ENCODE data around the gene PIGC.

Gene PIGC

DNA sequence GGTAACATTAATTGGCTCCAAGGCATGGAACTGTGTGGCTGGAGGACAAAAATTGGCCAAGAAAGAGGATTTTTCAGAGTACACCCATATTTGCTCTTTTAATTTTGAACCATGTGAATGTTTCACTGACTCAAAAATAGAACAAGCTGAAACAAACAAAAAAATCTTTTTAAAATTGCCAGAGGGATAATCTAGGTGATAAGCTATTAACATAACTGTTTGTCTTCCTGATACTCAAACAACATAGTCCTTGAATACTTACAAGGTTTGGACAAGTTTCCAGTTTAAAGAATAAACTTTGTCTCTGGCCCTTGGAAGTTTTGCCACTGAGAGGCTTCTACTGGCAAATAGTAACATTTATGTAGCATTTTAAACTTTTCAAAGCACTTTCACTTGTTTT is 30.0 kb upstream of the PIGC start:
- H3K36me3 Mint-ChIP-seq (ENCODE audit: low read depth) = no peaks in the 10 kb centered on the region
- H3K27me3 Mint-ChIP-seq (ENCODE audit: low read depth) = peaks cover 9% of the 10 kb centered on the region
- H3K27ac Mint-ChIP-seq = no peak overlapping the region
- H3K9me3 Mint-ChIP-seq = no peaks in the 10 kb centered on the region
- H3K4me1 Mint-ChIP-seq (ENCODE audit: low read depth) = no peaks in the 10 kb centered on the region
- H3K4me3 Mint-ChIP-seq = no peak overlapping the region

DNA sequence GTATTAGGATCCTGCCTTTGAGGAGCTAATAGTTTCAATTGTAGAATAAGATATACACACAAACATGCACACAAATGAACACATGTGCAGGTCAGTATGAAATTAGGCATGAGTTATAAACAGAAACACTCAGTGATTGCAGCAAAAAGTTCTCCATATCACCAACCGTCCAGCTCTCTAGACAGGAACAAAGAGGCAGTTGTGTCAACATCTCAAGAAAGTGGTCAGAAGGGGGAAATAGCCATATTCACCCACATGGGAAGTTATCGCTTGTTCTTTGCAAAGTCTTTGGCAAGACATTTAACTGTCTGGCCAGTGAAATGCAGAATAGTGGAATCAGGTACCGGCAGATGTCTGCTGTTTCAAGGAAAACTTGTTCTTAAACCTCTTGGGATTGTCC is 29.4 kb upstream of the PIGC start:
- Mint-ChIP-seq H3K36me3 (ENCODE audit: low read depth) (no peaks in the 10 kb centered on the region), H3K9me3 (no peaks in the 10 kb centered on the region), H3K4me3 (no peak overlapping the region), H3K4me1 (ENCODE audit: low read depth) (no peaks in the 10 kb centered on the region), H3K27ac (no peak overlapping the region), H3K27me3 (ENCODE audit: low read depth) (peaks cover 9% of the 10 kb centered on the region)

DNA sequence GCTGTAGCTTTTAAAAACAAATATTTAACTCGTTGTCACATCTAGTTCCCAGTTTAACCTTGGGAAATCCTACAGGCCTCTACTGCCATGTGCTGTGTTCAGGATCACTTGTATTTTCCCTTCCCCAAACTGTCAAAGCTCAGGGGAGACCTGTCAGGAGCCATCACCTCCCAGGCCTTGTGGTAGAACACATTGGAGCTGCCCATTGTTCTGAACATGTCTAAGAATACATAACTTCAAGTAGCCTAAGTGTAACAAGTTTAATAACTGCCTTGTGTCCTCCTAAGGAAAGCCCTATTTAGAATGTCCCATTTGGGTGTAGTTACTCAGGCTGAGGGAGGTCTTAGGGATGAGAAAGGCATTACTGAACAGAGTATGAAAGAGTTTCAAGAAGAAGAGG is 28.6 kb upstream of the PIGC start:
- Mint-ChIP-seq H3K4me3 (no peak overlapping the region), H3K36me3 (ENCODE audit: low read depth) (no peaks in the 10 kb centered on the region), H3K4me1 (ENCODE audit: low read depth) (no peaks in the 10 kb centered on the region), H3K27ac (no peak overlapping the region), H3K27me3 (ENCODE audit: low read depth) (peaks cover 9% of the 10 kb centered on the region), H3K9me3 (no peaks in the 10 kb centered on the region)

DNA sequence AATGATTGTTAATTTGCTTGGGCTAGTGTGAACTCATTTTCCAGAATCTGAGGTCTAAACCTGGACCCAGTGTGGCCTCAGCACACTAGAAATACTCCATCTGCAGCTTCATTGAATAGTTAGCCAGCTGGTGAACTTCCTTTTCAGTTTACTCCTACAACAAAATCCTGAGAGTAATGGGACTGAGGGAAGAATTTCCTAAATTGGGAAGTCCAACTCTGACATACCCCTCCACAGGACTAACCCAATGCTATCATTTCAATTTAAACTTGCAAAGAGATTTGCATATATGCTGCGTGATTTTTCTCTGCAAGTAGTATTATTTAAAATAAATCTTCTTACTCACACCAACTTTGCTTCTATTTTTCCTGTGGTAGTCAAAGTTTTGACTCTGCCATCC is 27.8 kb upstream of the PIGC start:
- H3K27ac Mint-ChIP-seq = no peak overlapping the region
- H3K9me3 Mint-ChIP-seq = no peaks in the 10 kb centered on the region
- no peak overlapping the region for H3K4me3 Mint-ChIP-seq
- peaks cover 9% of the 10 kb centered on the region for H3K27me3 Mint-ChIP-seq (ENCODE audit: low read depth)
- H3K4me1 Mint-ChIP-seq (ENCODE audit: low read depth) = no peaks in the 10 kb centered on the region
- H3K36me3 Mint-ChIP-seq (ENCODE audit: low read depth) = no peaks in the 10 kb centered on the region

DNA sequence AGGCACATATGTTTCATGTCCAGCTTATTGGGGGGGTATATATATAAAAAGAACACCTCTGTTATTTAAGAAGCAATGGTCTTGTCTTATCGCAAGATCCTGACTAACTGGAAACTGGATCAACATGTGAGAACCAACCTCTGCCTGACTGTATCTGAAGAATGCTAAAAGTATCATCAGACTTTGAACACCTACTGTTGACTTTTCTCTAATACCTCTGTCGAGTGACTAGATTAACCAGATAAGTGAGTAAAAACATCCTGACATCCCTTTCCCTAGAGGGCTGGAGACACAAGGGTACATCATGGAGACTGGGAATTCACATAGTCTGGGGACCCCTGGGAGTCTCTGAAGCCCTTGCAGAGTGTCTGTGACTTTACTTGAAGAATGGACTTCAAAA is 26.3 kb upstream of the PIGC start:
- H3K9me3 Mint-ChIP-seq = no peaks in the 10 kb centered on the region
- peaks cover 9% of the 10 kb centered on the region for H3K27me3 Mint-ChIP-seq (ENCODE audit: low read depth)
- no peaks in the 10 kb centered on the region for H3K4me1 Mint-ChIP-seq (ENCODE audit: low read depth)
- H3K4me3 Mint-ChIP-seq = no peak overlapping the region
- H3K36me3 Mint-ChIP-seq (ENCODE audit: low read depth) = peaks cover 2% of the 10 kb centered on the region
- no peak overlapping the region for H3K27ac Mint-ChIP-seq

DNA sequence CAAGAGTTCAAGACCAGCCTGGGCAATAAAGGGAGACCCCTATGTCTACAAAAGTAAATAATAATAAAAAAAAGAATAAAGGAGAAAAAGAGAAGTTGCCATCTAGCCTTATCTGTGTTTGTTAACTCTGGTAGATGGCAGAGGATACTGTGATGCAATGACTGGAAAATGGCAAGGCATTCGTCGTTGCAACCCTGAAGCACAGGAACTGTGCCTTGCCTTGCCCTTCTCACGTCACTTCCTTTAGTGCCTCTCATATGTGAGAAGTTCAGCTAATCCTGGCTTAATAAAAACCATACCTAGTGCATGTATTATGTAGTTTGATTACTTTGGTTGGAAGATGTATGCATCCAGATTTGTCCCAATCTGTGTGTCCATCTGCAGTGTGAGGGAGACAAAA is 25.8 kb upstream of the PIGC start:
- Mint-ChIP-seq H3K27ac (no peak overlapping the region), H3K36me3 (ENCODE audit: low read depth) (peaks cover 2% of the 10 kb centered on the region), H3K9me3 (no peaks in the 10 kb centered on the region), H3K4me3 (no peak overlapping the region), H3K27me3 (ENCODE audit: low read depth) (peaks cover 9% of the 10 kb centered on the region), H3K4me1 (ENCODE audit: low read depth) (no peaks in the 10 kb centered on the region)

DNA sequence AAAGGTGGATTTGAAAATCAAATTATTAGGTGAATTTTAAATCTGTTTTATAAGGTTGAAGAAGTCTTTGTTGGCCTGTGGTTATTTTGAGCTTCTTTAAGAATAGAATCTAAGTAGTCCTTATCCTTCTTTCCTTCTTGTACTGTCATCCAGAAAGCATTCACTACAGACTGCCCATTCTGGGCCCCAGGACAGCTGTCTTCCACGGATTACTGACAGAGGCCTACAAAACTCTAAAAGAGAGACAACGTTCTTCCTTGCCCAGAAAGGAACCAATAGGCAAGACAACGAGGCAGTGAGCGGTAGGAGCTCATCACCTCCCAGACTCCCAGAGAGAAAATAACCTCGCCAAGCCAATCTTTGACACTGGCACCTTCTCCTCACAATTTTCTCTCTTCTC is 24.4 kb upstream of the PIGC start:
- H3K36me3 Mint-ChIP-seq (ENCODE audit: low read depth) = peaks cover 2% of the 10 kb centered on the region
- H3K4me3 Mint-ChIP-seq = no peak overlapping the region
- H3K27ac Mint-ChIP-seq = no peak overlapping the region
- peaks cover 2% of the 10 kb centered on the region for H3K4me1 Mint-ChIP-seq (ENCODE audit: low read depth)
- H3K9me3 Mint-ChIP-seq = no peaks in the 10 kb centered on the region
- H3K27me3 Mint-ChIP-seq (ENCODE audit: low read depth) = peaks cover 6% of the 10 kb centered on the region

DNA sequence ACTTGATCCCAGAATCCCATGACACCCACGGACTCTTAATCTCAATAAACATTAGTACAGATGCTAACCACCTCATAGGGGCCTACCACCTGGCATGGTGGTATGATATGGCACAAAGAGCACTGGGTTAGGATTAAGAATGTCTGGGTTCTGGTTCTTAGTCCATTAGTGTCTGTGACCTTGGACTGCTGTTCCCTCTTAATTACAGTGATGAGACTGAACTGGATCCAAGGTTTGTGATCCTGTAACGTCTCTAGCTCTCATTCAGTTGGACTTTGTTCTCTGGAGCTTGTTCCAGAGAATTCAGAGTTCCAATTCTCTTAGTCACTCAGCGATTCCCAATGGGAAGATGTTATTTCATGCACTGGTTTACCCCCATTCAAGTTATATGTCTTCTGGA is 23.6 kb upstream of the PIGC start:
- Mint-ChIP-seq H3K4me3 (no peak overlapping the region), H3K4me1 (ENCODE audit: low read depth) (peaks cover 2% of the 10 kb centered on the region), H3K27me3 (ENCODE audit: low read depth) (peaks cover 3% of the 10 kb centered on the region), H3K9me3 (no peaks in the 10 kb centered on the region), H3K27ac (no peak overlapping the region), H3K36me3 (ENCODE audit: low read depth) (peaks cover 2% of the 10 kb centered on the region)

DNA sequence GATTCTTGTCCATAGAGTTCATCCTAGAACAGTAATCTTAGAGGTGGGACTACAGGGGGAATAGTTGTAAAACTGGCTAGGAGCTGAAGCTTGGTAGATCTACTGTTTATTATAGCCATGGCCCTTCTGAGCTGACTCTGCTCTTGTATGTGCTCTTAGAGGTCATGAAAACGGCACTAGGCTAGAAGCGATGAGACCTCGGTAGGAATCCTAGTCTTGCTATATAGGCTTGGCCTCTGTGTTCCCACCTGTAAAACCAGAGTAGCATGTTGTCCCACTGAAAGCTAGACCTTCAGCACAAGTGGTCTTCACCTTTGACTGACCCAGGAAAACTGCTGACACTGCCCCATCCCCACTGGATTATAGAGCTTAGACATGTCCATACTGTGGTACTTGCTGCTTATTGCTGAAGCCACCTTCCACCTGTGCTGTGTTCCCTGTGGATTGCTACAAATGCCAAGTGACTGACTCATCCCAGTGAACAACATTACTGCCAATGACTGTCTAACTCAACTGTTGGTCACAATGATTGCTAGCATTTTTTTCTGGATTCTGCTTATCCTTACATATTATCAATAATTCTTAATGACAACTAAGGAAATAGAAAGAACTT is 23.0 kb upstream of the PIGC start:
- Mint-ChIP-seq H3K9me3 (no peaks in the 10 kb centered on the region), H3K4me3 (no peak overlapping the region), H3K27ac (no peak overlapping the region), H3K27me3 (ENCODE audit: low read depth) (peaks cover 3% of the 10 kb centered on the region), H3K4me1 (ENCODE audit: low read depth) (peaks cover 2% of the 10 kb centered on the region), H3K36me3 (ENCODE audit: low read depth) (peaks cover 2% of the 10 kb centered on the region)

DNA sequence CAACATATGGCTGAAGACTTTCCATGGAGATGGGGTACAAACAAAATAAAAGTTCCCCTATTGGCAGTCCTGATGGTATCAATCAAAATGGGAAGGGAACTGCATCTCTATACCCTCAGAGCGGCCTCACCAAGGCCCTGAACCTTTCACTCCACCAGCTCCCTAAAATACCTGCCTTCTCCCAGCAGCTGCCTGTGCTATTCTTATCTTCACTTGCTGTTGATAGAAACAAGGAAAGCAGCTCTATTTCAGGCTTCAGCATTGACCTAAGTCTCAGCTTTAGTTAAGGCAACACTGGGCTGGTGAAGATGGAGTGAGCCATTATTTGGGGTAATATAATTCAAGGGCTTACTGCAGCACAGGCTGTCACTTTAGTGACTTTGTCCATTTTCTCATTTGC is 21.7 kb upstream of the PIGC start:
- H3K36me3 Mint-ChIP-seq (ENCODE audit: low read depth) = peaks cover 2% of the 10 kb centered on the region
- H3K9me3 Mint-ChIP-seq = no peaks in the 10 kb centered on the region
- H3K4me1 Mint-ChIP-seq (ENCODE audit: low read depth) = peaks cover 2% of the 10 kb centered on the region
- no peak overlapping the region for H3K4me3 Mint-ChIP-seq
- H3K27ac Mint-ChIP-seq = no peak overlapping the region
- peaks cover 8% of the 10 kb centered on the region for H3K27me3 Mint-ChIP-seq (ENCODE audit: low read depth)

DNA sequence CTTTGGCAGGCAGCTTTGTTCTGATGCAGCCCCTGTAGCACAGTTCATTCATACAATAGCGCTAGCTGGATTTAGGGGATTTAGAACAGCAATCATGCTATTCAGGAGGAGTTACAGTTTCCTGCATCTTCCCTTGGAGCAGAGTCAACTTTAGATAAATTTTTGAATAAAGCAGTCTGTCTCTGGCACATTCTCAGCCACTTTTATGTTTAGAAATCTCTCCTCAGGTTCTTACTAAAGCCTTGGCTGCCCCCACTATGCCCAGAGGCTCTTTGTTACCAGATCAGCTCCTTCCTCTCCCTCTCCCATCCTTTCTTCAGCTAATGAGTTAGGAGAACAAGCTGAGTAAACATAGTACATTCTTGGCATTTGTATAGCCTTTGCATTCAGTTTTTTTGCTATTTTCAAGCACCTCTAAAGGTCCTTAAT is 17.0 kb upstream of the PIGC start:
- Mint-ChIP-seq H3K9me3 (no peaks in the 10 kb centered on the region), H3K27ac (no peak overlapping the region), H3K27me3 (ENCODE audit: low read depth) (peaks cover 23% of the 10 kb centered on the region), H3K36me3 (ENCODE audit: low read depth) (peaks cover 2% of the 10 kb centered on the region), H3K4me1 (ENCODE audit: low read depth) (peaks cover 2% of the 10 kb centered on the region), H3K4me3 (no peak overlapping the region)

DNA sequence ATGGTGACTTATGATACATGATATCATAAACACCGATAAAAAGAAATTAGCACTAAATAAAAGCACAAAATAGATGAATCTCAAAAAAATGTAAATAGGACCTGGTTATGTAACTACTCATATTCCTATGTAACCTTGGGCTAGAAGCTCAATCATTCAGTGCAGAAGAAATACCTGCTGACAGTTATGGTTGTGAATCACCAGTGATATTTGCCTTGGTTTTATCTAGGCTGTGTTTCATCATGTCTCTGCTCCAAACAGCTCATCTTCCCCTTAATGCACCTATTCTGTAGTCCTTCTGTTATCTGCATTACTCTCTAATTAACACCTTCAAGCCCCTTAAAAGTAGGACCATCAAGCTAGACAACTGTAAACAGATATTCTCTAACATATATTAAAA is 16.3 kb upstream of the PIGC start:
- Mint-ChIP-seq H3K4me1 (ENCODE audit: low read depth) (peaks cover 2% of the 10 kb centered on the region), H3K36me3 (ENCODE audit: low read depth) (no peaks in the 10 kb centered on the region), H3K27me3 (ENCODE audit: low read depth) (peaks cover 23% of the 10 kb centered on the region), H3K27ac (no peak overlapping the region), H3K9me3 (no peaks in the 10 kb centered on the region), H3K4me3 (no peak overlapping the region)

DNA sequence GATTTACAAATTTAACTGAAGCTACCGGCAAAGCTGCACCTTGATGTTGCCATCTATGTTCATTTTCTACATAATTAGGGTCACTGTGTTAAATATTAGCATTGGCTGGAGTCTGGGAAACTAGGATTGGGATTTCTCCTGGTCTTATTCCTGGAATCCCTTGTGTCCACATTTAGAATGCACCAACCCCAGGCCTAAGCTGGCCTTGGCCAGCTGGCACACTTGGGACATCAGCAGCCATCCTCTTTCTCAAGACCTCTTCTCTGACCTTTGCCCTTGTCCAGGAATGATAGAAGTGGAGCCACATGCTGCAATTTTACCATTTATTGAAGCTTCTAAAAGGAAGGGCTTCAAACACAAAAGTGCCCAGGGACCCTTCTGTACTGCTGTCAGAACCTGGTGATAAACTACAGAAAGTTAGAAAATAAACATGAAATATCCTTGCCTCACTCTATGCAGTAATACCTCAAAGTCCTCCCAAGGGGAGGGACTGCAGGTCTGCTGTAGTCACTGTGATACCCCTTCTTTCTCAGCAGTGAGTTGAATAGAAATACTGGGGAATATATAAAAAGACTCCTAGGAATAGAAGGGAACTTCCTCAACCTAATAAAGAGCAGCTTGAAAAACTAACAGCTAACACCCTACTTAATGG is 13.7 kb upstream of the PIGC start:
- Mint-ChIP-seq H3K4me1 (ENCODE audit: low read depth) (peaks cover 3% of the 10 kb centered on the region), H3K9me3 (no peaks in the 10 kb centered on the region), H3K27ac (no peak overlapping the region), H3K4me3 (no peak overlapping the region), H3K27me3 (ENCODE audit: low read depth) (peaks cover 23% of the 10 kb centered on the region), H3K36me3 (ENCODE audit: low read depth) (no peaks in the 10 kb centered on the region)

DNA sequence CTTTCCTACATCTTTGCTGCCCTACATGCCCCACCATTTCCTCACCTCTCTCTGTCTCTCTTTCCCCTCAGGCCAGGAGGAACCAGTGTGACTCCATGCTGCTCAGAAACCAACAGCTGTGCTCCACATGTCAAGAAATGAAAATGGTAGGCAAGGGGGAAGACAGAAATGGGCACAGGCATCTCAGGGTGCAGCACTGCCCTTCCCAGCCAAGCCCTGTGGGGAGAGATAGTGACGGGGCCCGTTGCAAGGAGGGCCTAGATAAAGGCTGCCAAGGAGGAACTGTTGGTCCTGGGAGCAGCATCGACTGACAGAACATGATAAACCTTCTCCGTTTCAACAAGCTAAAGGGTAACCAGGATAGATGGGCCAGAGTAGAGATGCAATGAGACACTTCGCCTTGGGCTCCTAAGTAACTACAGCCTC is 12.5 kb upstream of the PIGC start:
- Mint-ChIP-seq H3K4me3 (no peak overlapping the region), H3K27ac (no peak overlapping the region), H3K4me1 (ENCODE audit: low read depth) (peaks cover 4% of the 10 kb centered on the region), H3K9me3 (no peaks in the 10 kb centered on the region), H3K36me3 (ENCODE audit: low read depth) (no peaks in the 10 kb centered on the region), H3K27me3 (ENCODE audit: low read depth) (peaks cover 23% of the 10 kb centered on the region)

DNA sequence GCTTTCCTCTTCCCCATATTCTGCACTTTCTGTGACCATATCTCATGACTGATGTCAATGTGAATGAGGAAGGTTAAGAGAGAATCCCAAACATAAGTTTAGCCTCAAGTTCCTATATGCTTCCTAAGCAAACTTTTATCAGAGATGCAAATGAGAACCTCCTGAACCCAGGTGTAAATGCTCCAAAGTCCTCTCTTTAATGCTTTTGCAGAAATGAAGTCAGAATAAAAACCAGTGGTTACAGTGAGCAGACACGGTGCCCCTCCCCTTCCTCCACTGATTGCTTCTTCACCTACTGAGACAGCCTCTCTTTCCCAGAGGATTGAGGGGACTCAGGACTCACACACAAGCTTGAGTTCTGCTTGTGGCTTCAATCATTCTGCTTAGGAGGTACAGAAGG is 11.6 kb upstream of the PIGC start:
- no peak overlapping the region for H3K4me3 Mint-ChIP-seq
- no peaks in the 10 kb centered on the region for H3K36me3 Mint-ChIP-seq (ENCODE audit: low read depth)
- H3K27me3 Mint-ChIP-seq (ENCODE audit: low read depth) = peaks cover 16% of the 10 kb centered on the region
- no peak overlapping the region for H3K27ac Mint-ChIP-seq
- peaks cover 13% of the 10 kb centered on the region for H3K4me1 Mint-ChIP-seq (ENCODE audit: low read depth)
- no peaks in the 10 kb centered on the region for H3K9me3 Mint-ChIP-seq

All from T-helper 1 cell treated with Interleukin-12 subunit alpha and Interleukin-12 subunit beta and Interleukin-4 antibody, amounts not matched to agents 30 μg/mL and 1 μg/mL, for 36 hours (primary cell).